Heart left ventricle (tissue), 13 donors: Measurements from ENCODE around the gene ITPK1.

Source experiments
- POLR2A ChIP-seq, 2 donors: fragments of 450-650 bp; IDR thresholded peaks; one replicate each; pipeline ENCODE4 v1.6.1; 2017; ENCODE audit warnings: antibody characterized with exemption in 2 of 2, mild to moderate bottlenecking in 2 of 2, moderate library complexity in 2 of 2
- TF ChIP-seq, protein P1 (sequence below), 12 donors: fragments of 200-600 bp; sonication (generic) in 4 of 12; IDR thresholded peaks; one replicate each; pipeline versions ENCODE4 v1.5.0 to v1.8.0; 2018 to 2022; ENCODE audit warnings: antibody characterized with exemption in 12 of 12, mild to moderate bottlenecking in 5 of 12
- donor health status: ischemic (EF 13 %, LVEDD 7.1; RV severe dilation, severe dysfunction).
- donor health status: DM: no; HTN: yes; CAD: no.
- donor health status: DM: no; HTN: no; CAD: no.
- donor health status: ischemic (EF 25% LVEDD 6.9; RV normal size, moderate dysfunction).
- donor health status: ischemic (EF 25% LVEDD 5.7; RV mildly dilated, moderate dysfunction).
- donor health status: ischemic (EF 35%, LVEDD 5.7; RV mildly dilated, moderate dysfunction).
- donor health status: nonischemic (EF 11% LVEDD 7.7; RV severe dilation, severe dysfunction).
- donor health status: DM: yes; HTN: yes; CAD: no.
- donor health status: PGD.
- donor health status: ischemic (EF 29% LVEDD 5.4; RV normal size, mild dysfunction).
- donor health status: nonischemic (EF 23%, LVEDD 6.1; RV moderate dilation, normal function).

DNA sequence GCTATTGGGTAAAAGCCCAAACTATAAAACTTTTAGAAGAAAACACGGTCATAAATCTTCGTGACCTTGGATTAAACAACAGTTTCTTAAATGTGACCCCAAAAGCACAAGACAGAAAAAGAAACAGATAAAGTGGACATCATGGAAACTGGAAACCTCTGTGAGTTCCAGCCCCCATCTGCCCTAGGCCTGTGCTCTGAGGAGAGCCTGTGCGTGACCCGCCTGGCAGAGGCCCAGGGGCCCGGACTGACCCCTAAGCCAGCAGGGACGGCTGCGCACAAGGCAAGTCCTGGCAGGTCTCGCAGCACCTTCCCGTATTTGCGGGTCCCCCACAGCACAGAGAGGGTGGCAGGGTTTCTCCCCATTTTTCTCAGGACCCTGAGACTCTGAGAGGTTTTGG, 116.8 kb downstream of the ITPK1 start:
- TF ChIP-seq, protein P1, sequence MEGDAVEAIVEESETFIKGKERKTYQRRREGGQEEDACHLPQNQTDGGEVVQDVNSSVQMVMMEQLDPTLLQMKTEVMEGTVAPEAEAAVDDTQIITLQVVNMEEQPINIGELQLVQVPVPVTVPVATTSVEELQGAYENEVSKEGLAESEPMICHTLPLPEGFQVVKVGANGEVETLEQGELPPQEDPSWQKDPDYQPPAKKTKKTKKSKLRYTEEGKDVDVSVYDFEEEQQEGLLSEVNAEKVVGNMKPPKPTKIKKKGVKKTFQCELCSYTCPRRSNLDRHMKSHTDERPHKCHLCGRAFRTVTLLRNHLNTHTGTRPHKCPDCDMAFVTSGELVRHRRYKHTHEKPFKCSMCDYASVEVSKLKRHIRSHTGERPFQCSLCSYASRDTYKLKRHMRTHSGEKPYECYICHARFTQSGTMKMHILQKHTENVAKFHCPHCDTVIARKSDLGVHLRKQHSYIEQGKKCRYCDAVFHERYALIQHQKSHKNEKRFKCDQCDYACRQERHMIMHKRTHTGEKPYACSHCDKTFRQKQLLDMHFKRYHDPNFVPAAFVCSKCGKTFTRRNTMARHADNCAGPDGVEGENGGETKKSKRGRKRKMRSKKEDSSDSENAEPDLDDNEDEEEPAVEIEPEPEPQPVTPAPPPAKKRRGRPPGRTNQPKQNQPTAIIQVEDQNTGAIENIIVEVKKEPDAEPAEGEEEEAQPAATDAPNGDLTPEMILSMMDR (IDR thresholded peaks at IDR 0.05): no peak
- TF ChIP-seq POLR2A (IDR thresholded peaks at IDR 0.05): no peak
